ENCODE results near the gene TPGS1. TPM values are rescaled to one million over a fixed set of nuclear protein-coding genes. Genes with fewer than 3 reads are reported as not detected.

TPGS1 gene
- total RNA-seq, 1 donor from 2014 or later: 30.1 TPM

DNA sequence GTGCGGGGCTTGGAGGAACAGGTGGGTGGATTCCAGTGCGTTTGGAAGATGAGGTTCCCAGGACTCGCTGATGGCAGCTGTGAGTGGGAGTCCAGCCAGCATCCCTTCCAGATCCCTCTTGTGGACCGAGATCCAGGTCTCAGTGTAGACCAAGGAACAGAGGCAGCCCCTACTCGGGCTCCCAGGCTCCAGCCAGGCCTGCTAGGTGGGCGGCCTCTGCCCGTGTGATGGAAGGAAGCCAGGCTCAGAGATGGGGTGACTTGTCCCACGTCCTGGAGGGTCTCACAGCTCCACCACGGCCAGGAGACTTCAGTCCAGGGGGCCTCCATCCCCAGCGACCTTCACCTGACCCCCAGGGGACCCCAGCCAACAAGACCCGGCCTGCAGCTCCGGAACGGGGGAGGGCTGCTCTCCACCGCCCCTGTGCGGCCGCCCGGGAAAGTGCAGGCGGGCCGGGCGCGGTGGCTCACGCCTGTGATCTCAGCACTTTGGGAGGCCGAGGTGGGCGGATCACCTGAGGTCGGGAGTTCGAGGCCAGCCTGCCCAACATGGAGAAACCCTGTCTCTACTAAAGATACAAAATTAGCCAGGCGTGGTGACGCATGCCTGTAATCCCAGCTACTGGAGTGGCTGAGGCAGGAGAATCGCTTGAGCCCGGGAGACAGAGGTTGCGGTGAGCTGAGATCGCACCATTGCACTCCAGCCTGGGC lies 11.7 kb upstream of the TPGS1 start:
- DNase-seq (ENCODE audit: low spot score): no peak

DNA sequence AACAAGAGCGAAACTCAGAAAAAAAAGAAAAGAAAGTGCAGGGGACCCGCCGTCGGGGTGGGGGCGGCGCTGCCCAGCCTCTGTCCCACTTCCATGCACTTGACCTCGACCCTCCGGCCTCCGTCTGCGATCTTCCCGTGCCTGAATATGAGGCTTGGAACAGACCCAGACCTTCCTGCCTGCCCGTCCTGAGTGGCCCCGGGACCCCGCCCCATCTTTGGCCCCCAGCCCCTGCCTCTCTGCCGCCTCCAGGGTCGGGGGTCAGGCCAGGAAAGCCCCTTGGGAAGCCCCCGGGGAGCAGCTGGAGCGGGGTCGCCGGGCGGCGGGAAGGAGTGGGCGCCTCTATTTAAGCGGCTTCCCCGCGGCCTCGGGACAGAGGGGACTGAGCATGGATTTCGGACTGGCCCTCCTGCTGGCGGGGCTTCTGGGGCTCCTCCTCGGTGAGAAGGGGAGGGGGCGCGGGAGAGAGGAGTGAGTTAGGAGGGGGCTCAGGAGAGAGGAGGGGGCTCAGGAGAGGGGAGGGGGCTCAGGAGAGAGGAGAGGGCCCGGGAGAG lies 11.1 kb upstream of the TPGS1 start, which contains the start of gene MADCAM1:
MADCAM1 (plus strand) TSS at position 375 of the 554 bp plus-strand sequence; CDS start at position 389, 14 bp downstream.
- DNase-seq (ENCODE audit: low spot score): no peak

DNA sequence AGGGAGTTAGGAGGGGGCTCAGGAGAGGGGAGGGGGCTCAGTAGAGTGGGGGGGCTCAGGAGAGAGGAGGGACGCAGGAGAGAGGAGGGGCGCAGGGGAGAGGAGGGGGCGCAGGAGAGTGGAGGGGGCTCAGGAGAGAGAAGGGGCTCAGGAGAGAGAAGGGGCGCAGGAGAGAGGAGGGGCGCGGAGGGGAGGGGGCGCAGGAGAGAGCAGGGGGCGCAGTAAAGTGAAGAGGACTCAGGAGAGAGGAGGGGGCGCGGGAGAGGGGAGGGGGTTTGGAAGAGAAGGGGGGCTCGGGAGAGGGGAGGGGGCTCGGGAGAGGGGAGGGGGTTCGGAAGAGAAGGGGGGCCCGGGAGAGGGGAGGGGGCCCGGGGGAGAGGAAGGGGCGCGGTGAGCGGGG lies 10.3 kb upstream of the TPGS1 start:
- no peak for DNase-seq (ENCODE audit: low spot score)

- no peak for DNase-seq (ENCODE audit: low spot score)
These were observed 9.8 kb upstream of the TPGS1 start for GRCh38 chr19:497491-497868.

- no peak for DNase-seq (ENCODE audit: low spot score)
These were observed 9.3 kb upstream of the TPGS1 start for GRCh38 chr19:497869-498510.

- DNase-seq (ENCODE audit: low spot score): no peak
These were observed 8.8 kb upstream of the TPGS1 start for GRCh38 chr19:498511-498891.

DNA sequence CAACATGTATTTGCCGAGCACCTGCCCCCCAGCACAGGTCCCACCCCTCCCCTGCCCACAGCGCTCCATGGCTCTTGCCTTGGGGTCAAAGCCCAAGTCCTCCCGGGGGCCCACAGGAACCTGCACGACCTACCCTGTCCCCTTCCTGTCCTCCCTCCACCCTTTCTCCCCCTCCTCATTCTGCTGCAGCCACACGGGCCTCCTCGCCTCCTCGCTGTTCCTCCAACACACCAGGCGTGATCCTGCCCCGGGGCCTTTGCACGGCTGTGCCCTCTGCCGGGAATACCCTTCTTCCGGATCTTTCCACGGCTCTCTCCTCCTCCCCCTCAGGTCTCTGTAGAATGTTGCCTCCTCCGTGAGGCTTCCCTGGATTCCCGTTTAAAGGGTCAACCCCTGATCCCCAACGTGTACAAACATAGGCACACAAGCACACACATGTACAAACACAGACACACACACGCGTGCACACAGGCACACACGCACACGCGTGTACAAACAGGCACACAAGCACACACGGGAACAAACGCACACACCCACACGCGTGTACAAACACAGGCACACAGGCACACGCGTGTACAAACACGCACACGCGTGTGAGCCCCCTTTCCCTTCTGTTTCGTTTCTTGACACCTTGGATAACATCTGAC lies 8.2 kb upstream of the TPGS1 start:
- no peak for DNase-seq (ENCODE audit: low spot score)

GRCh38 chr19:501646-502045 lies 5.7 kb upstream of the TPGS1 start:
- no peak for DNase-seq (ENCODE audit: low spot score)

- no peak for DNase-seq (ENCODE audit: low spot score)
These were observed 2.7 kb upstream of the TPGS1 start for GRCh38 chr19:504616-505015.

GRCh38 chr19:506404-507285 lies 652 bp upstream of the TPGS1 start:
- DNase-seq (ENCODE audit: low spot score): peak; percentile 100

DNA sequence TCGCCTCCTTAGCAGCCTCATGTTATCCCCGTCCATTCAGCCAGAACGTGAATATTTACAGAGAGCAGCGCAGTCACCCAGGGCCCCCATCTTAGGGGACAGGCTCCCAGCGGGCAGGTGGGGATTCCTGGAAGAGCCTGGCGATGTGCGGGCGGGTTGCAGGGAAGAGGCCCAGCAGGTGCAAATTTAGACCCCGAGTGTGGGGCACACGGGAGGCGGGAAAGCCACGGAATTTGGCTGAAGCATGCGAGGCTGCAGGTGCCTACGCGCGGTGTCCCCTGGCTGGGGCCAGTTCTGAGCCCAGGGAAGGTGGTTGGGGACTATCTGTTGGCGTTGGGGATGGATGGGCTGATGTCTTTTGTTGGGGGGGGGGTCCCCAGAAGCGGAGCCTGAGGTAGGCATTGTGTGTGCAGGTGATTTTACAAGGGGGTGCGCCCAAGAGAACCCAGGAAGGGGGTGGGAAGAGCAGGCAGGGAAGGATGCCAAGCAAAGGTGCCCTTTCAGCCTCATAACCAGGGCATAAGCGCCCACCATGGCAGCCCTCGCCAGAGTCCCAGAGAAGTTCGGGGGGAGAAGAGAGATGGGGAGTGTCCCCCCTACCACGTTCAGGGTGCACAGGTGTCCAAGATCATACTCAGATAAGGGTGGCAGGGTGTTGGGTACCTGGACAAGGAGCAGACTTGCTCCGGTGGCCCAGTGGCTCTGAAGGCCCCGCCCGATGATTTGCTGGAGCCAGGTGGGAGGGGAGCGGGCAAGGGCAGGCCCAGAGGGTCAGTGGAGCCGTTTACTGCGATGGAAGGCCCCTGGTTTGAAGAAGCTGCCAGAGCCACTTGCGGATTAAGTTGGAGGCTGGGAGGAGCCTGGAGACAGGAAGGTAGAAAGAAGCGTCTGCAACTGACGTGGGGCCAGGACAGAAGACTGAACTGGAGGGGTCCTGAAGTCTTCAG lies 1.2 kb downstream of the TPGS1 start:
- DNase-seq (ENCODE audit: low spot score): no peak

DNA sequence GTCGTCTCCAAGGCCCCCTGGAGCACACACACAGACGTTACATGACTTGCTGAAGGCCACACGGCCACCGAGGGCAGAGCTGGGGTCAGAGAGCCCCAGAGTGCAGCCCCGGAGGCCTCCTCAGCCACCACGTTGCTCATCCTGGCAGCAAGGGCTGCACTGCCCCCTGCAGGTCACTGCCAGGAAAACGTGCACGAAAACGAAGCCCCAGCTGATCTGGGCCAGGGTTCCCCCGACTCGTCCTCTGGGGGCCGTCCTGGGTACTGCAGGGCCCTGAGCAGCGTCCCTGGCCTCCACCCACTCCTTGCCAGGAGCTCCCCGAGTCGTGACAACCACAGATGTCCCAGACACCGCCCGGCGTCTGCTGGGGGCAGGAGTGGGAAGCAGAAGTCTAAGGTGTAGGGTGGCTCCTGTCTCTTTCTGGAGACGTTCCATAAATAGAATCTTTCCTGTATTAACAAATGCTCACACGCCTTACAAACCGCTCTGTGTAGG lies 3.4 kb downstream of the TPGS1 start:
- peak; percentile 86 for DNase-seq (ENCODE audit: low spot score)

DNA sequence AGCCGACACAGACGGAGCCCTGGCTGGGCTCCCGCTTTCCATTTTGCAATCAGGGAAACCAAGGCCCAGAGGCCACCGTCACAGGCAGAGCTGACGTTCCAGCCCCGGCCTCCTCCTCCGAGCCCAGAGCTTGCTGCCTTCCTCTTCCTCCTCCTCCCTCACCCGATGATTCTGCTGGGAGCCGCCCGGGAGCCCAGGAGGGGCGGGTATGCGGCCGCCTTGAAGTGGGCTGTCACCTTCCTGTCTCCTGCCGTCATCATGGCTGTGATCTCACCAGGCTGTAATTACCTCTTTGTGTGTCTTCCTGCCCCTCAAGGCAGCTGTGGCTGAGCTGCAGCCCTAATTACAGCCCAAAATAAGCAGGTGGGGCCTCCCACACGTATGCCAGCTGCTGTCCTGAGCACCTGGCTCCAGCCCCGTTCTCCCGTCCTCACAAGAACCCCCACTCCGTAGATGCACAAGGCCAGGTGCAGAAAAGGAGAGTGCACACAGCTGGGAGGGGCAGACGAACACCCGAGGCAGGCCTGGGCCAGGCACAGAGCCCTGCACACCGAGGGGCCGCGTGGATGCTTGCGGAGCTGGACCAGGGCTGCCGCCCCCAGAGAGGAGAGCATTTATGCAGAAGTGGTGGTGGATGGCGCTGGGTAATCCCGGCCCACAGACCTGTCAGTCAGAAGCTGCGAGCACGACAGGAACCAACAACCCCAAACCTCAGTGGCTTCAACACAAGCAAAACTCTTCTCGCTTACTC lies 4.0 kb downstream of the TPGS1 start:
- DNase-seq (ENCODE audit: low spot score): peak; percentile 71

DNA sequence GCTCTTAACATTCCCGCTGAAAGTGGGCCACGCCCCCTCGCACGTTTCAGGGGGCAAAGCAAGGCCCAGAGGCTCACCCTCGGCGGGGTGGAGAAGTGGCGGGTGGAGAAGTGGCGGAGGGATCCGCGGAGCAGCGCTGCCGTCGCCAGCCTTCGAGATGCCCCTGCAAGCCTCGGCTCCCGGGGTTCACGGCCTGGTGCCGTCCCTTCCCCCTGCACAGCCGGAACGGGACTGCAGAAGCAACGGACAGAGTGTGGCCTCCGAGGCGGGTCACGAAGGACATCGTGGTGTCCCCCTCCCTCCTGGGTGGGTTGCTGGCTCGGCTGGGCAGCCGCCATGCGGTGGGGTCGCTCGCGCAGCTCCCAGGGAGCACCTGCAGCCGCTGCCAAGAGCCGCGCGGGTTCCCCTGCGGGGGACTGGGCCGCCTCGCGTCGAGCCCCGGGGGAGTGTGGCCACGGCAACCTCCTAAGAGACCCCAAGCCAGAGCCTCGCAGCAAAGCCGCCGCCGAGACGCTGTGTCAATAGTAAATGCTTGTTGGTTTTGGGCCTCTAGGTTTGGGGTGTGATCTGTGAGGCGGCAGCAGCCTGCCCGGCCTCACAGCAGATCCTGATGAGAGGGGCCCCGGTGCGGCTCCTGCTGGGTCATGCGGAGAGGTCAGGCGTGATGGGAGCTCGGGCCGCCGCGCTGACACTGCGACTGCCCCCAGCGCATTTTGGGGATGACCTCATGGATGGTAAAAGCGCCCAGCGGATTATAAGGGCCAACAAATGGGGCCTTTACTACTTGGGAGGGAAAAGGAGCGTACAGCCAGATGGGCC lies 5.5 kb downstream of the TPGS1 start:
- peak; percentile 61 for DNase-seq (ENCODE audit: low spot score)

DNA sequence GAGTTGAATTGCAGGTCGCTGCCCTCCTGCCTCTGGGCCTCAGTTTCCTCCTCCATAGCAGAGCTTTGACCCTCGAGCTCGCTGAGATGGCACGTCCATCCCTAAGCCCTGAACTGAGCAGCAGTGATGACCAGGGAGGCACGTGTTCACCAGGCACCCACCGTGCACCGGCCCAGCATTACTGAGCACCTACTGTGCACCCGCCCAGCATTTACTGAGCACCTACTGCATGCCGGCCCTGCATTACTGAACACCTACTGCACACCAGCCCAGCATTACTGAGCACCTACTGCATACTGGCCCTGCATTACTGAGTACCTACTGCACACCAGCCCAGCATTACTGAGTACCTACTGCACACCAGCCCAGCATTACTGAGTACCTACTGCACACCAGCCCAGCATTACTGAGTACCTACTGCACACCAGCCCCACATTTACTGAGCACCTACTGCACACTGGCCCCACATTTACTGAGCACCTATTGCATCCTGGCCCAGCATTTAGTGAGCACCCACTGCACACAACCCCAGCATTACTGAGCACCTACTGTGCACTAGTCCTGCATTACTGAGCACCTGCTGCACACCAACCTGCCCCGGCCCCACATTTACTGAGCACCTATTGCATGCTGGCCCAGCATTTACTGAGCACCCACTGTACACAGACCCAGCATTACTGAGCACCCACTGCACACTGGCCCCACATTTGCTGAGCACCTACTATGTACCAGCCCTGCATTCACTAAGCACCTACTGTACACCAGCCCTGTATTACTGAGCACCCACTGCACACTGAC lies 6.3 kb downstream of the TPGS1 start:
- no peak for DNase-seq (ENCODE audit: low spot score)

- DNase-seq (ENCODE audit: low spot score): no peak
These were observed 6.9 kb downstream of the TPGS1 start for GRCh38 chr19:514166-514663.
